Endothelial cell (in vitro differentiated cells): ENCODE results near the gene DOK5. TPM values are rescaled to one million over a fixed set of nuclear protein-coding genes. Genes with fewer than 3 reads are reported as not detected.

ENCODE experiments used
- DNase-seq: peaks from one replicate; pipeline ENCODE4 v3.0.0; 2021; ENCODE audit warnings: low spot score
- H3K27ac Mint-ChIP-seq: one replicate; pipeline ENCODE4 v1.8.0; 2021; ENCODE audit warnings: mixed read lengths, inconsistent platforms; ENCODE audit not compliant: unreplicated experiment
- H3K27me3 Mint-ChIP-seq: one replicate; pipeline ENCODE4 v1.8.0; 2021; ENCODE audit warnings: mild to moderate bottlenecking, moderate library complexity, mixed read lengths, inconsistent platforms; ENCODE audit not compliant: unreplicated experiment
- H3K36me3 Mint-ChIP-seq: one replicate; pipeline ENCODE4 v1.8.0; 2021; ENCODE audit warnings: mild to moderate bottlenecking, low read depth, mixed read lengths, inconsistent platforms; ENCODE audit not compliant: unreplicated experiment
- H3K4me1 Mint-ChIP-seq: one replicate; pipeline ENCODE4 v1.8.0; 2021; ENCODE audit warnings: mild to moderate bottlenecking, mixed read lengths, inconsistent platforms; ENCODE audit not compliant: unreplicated experiment
- H3K4me3 Mint-ChIP-seq: one replicate; pipeline ENCODE4 v1.8.0; 2021; ENCODE audit warnings: mild to moderate bottlenecking, mixed read lengths, inconsistent platforms; ENCODE audit not compliant: unreplicated experiment
- H3K9me3 Mint-ChIP-seq: one replicate; pipeline ENCODE4 v1.8.0; 2021; ENCODE audit warnings: mixed read lengths, inconsistent platforms; ENCODE audit not compliant: unreplicated experiment
- total RNA-seq: library from RNA; stranded (reverse); fragmentation: NEBNext Ultra II Directional; extraction: Animal tissue kit (Norgen Biotek cat#: 25700); gene quantifications from one replicate; pipeline ENCODE4 v1.2.1, GENCODE V29; 2021; ENCODE audit not compliant: unreplicated experiment
- TF ChIP-seq, protein P1 (sequence below): fragments of 200-600 bp; sonication (generic); IDR thresholded peaks from one replicate; pipeline ENCODE4 v1.5.0; 2021; ENCODE audit warnings: antibody characterized with exemption; ENCODE audit not compliant: unreplicated experiment

The DOK5 gene
- total RNA-seq, 1 donor from 2014 or later = 0.26 TPM

GRCh38 chr20:54526801-54527200 is 51.4 kb downstream of the DOK5 start:
- Mint-ChIP-seq H3K4me3 (no peak overlapping the region), H3K36me3 (no peaks in the 10 kb centered on the region), H3K9me3 (no peaks in the 10 kb centered on the region), H3K27ac (no peak overlapping the region), H3K27me3 (no peaks in the 10 kb centered on the region), H3K4me1 (peaks cover 7% of the 10 kb centered on the region)
- DNase-seq = no peak
- TF ChIP-seq, protein P1, sequence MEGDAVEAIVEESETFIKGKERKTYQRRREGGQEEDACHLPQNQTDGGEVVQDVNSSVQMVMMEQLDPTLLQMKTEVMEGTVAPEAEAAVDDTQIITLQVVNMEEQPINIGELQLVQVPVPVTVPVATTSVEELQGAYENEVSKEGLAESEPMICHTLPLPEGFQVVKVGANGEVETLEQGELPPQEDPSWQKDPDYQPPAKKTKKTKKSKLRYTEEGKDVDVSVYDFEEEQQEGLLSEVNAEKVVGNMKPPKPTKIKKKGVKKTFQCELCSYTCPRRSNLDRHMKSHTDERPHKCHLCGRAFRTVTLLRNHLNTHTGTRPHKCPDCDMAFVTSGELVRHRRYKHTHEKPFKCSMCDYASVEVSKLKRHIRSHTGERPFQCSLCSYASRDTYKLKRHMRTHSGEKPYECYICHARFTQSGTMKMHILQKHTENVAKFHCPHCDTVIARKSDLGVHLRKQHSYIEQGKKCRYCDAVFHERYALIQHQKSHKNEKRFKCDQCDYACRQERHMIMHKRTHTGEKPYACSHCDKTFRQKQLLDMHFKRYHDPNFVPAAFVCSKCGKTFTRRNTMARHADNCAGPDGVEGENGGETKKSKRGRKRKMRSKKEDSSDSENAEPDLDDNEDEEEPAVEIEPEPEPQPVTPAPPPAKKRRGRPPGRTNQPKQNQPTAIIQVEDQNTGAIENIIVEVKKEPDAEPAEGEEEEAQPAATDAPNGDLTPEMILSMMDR = no peak

DNA sequence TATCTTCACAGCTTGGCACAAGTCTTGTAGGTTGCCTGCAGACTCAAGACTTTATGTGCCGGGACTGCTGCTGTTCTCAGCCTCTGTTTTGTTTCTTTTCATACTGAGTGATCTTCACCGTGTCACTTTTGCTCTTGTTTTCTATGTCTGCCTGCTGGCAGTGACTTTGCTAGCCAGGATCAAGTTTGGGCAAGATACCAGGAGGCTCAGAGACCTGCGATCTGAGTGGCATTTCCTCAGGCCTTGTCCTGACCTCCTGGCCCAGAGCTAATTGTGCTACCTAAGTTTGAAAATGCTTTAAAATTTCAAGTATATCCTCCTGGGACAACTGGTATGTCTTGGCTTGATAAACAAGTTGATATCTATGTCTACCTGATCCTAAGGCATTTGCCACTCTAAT is 57.2 kb downstream of the DOK5 start:
- Mint-ChIP-seq H3K4me1 (no peaks in the 10 kb centered on the region), H3K36me3 (peaks cover 3% of the 10 kb centered on the region)

GRCh38 chr20:54534101-54534500 is 58.7 kb downstream of the DOK5 start:
- Mint-ChIP-seq H3K27me3 (peaks cover 2% of the 10 kb centered on the region), H3K36me3 (peaks cover 3% of the 10 kb centered on the region), H3K4me1 (no peaks in the 10 kb centered on the region), H3K9me3 (peaks cover 8% of the 10 kb centered on the region), H3K27ac (no peak overlapping the region), H3K4me3 (no peak overlapping the region)
- TF ChIP-seq, protein P1 = no peak
- DNase-seq = no peak

More for the DNA sequence above, 57.2 kb downstream of the DOK5 start:
- TF ChIP-seq, protein P1 = no peak
- DNase-seq = no peak
- no peak overlapping the region for H3K27ac Mint-ChIP-seq
- H3K9me3 Mint-ChIP-seq = peaks cover 4% of the 10 kb centered on the region
- H3K27me3 Mint-ChIP-seq = peaks cover 2% of the 10 kb centered on the region
- no peak overlapping the region for H3K4me3 Mint-ChIP-seq

DNA sequence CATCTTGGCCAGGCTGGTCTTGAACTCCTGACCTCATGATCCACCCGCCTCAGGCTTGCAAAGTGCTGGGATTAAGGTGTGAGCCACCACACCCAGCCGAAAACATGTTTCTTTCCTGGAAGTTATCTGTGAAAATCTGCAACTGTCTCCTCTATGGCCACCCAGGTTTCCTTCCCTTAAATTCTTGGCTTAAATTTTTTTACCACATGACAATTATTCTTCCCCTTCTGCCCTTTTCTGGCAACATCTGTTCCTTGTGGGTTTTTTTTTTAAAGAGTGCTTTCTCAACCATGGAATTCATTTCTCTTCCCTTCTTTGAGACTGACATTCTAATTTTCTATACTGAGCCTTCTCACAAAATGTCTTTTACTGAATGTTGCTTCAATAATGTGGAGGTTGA is 59.6 kb downstream of the DOK5 start:
- TF ChIP-seq, protein P1 = no peak
- Mint-ChIP-seq H3K4me1 (no peaks in the 10 kb centered on the region), H3K9me3 (peaks cover 8% of the 10 kb centered on the region), H3K27ac (no peak overlapping the region), H3K4me3 (no peak overlapping the region), H3K27me3 (peaks cover 2% of the 10 kb centered on the region), H3K36me3 (peaks cover 3% of the 10 kb centered on the region)
- no peak for DNase-seq

DNA sequence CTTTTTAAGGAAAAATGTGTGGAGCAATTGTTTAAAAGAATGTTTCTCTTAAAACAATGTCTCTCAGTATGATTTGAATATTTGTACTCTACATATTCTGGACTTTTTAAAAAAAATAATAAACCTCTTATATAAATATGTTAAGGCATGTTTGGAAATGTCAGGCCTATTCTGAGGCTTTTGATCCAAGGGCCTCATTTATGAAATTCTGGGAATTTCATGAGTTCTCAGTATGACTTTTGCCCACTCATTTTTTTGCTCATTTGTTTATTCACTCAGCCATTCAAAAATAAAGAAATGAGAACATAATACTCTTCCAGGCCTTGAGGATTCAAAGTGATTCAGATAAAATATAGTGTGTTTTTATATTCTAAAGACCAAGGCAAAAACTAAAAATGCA is 60.4 kb downstream of the DOK5 start:
- TF ChIP-seq, protein P1 = no peak
- no peak overlapping the region for H3K4me3 Mint-ChIP-seq
- no peaks in the 10 kb centered on the region for H3K4me1 Mint-ChIP-seq
- no peak for DNase-seq
- H3K27me3 Mint-ChIP-seq = peaks cover 2% of the 10 kb centered on the region
- H3K9me3 Mint-ChIP-seq = peaks cover 8% of the 10 kb centered on the region
- no peak overlapping the region for H3K27ac Mint-ChIP-seq
- peaks cover 3% of the 10 kb centered on the region for H3K36me3 Mint-ChIP-seq
